DOHH2 (cell line): Measurements from ENCODE around the gene VSIG2.
A peak's percentile ranks its signal among the peaks of the same experiment; 100 is the strongest.

Experiments used
- H3F3A ChIP-seq: fragments of 200-600 bp; sonication (generic), shearing (Covaris generic); 2 replicates; pipeline ENCODE4 v1.6.0; 2016; ENCODE audit warnings: antibody characterized with exemption, mild to moderate bottlenecking; ENCODE audit not compliant: control insufficient read depth, insufficient read depth
- H3K27ac ChIP-seq: fragments of 200-600 bp; sonication (generic); 2 replicates; pipeline ENCODE4 v1.5.1; 2014; ENCODE audit warnings: low read depth, mild to moderate bottlenecking, low read length, moderate library complexity
- H3K27me3 ChIP-seq: fragments of 200-600 bp; sonication (generic); 2 replicates; pipeline ENCODE4 v1.6.1; 2014; ENCODE audit warnings: mild to moderate bottlenecking, low read length, mixed read lengths; ENCODE audit not compliant: control insufficient read depth
- H3K36me3 ChIP-seq: fragments of 200-600 bp; sonication (generic); 2 replicates; pipeline ENCODE4 v1.6.1; 2014; ENCODE audit warnings: mild to moderate bottlenecking, low read length, moderate library complexity, mixed read lengths; ENCODE audit not compliant: control insufficient read depth
- H3K4me1 ChIP-seq: fragments of 200-600 bp; sonication (generic); 2 replicates; pipeline ENCODE4 v1.6.1; 2014; ENCODE audit warnings: mild to moderate bottlenecking, low read length, mixed read lengths; ENCODE audit not compliant: control insufficient read depth
- H3K4me2 ChIP-seq: fragments of 200-600 bp; sonication (generic); 2 replicates; pipeline ENCODE4 v1.6.0; 2014; ENCODE audit warnings: mild to moderate bottlenecking, low read length, moderate library complexity
- H3K4me3 ChIP-seq: fragments of 200-600 bp; sonication (generic); 2 replicates; pipeline ENCODE4 v1.5.1; 2014; ENCODE audit warnings: mild to moderate bottlenecking, low read length, mixed read lengths
- H3K79me2 ChIP-seq: fragments of 200-600 bp; sonication (generic); 2 replicates; pipeline ENCODE4 v1.6.1; 2014; ENCODE audit warnings: mild to moderate bottlenecking, low read length, mixed read lengths; ENCODE audit not compliant: control insufficient read depth
- H3K9me2 ChIP-seq: fragments of 200-600 bp; sonication (generic); replicated peaks from 2 replicates; pipeline ENCODE4 v1.6.1; 2014; ENCODE audit warnings: mild to moderate bottlenecking, low read length, mixed read lengths; ENCODE audit not compliant: control insufficient read depth
- H3K9me3 ChIP-seq: fragments of 200-600 bp; sonication (generic); 2 replicates; pipeline ENCODE4 v1.6.1; 2014; ENCODE audit warnings: antibody characterized with exemption, low read length, mixed read lengths; ENCODE audit not compliant: control insufficient read depth, insufficient read depth
- H4K20me1 ChIP-seq: fragments of 200-600 bp; sonication (generic); 2 replicates; pipeline ENCODE4 v1.6.0; 2014; ENCODE audit warnings: low read depth, mild to moderate bottlenecking, antibody characterized with exemption, low read length, moderate library complexity; ENCODE audit not compliant: control insufficient read depth, insufficient read depth
- CTCF ChIP-seq: fragments of 200-600 bp; sonication (generic); IDR thresholded peaks from one replicate; pipeline ENCODE4 v1.5.1; 2014; ENCODE audit warnings: antibody characterized with exemption, mild to moderate bottlenecking, low read depth, low read length; ENCODE audit not compliant: poor library complexity, severe bottlenecking
- EZH2phosphoT487 ChIP-seq: fragments of 200-600 bp; sonication (generic); IDR thresholded peaks from 2 replicates; pipeline ENCODE4 v1.6.1; 2017; ENCODE audit warnings: borderline replicate concordance, mild to moderate bottlenecking, antibody characterized with exemption, low read length, moderate library complexity, mixed read lengths

Gene VSIG2

GRCh38 chr11:124748100-124748418, 4.0 kb downstream of the VSIG2 start:
- H3K4me3 ChIP-seq = no peak overlapping the region
- H4K20me1 ChIP-seq = no peaks in the 10 kb centered on the region
- no peaks in the 10 kb centered on the region for H3K9me2 ChIP-seq
- TF ChIP-seq EZH2phosphoT487 (no peak), CTCF (no peak)
- H3F3A ChIP-seq = peaks cover 7% of the 10 kb centered on the region; the same call in 1 of the 2 replicates
- peaks cover 3% of the 10 kb centered on the region; the same call in 1 of the 2 replicates for H3K27me3 ChIP-seq
- H3K4me1 ChIP-seq = peaks cover 32% of the 10 kb centered on the region
- H3K9me3 ChIP-seq = no peaks in the 10 kb centered on the region
- H3K36me3 ChIP-seq = no peaks in the 10 kb centered on the region
- no peak overlapping the region for H3K4me2 ChIP-seq
- H3K27ac ChIP-seq = no peak overlapping the region
- no peaks in the 10 kb centered on the region for H3K79me2 ChIP-seq

GRCh38 chr11:124747406-124748099, 4.5 kb downstream of the VSIG2 start:
- Histone ChIP-seq H3K36me3 (no peaks in the 10 kb centered on the region), H3K9me2 (no peaks in the 10 kb centered on the region), H3K4me1 (peaks cover 32% of the 10 kb centered on the region), H3K27ac (no peak overlapping the region), H4K20me1 (no peaks in the 10 kb centered on the region), H3F3A (peaks cover 7% of the 10 kb centered on the region; the same call in 1 of the 2 replicates), H3K27me3 (peaks cover 3% of the 10 kb centered on the region; the same call in 1 of the 2 replicates), H3K4me3 (peak overlapping the region; percentile 85), H3K79me2 (no peaks in the 10 kb centered on the region; the same call in 1 of the 2 replicates), H3K9me3 (no peaks in the 10 kb centered on the region), H3K4me2 (peak overlapping the region; percentile 100)
- TF ChIP-seq EZH2phosphoT487 = no peak
- TF ChIP-seq CTCF = no peak

- H3K79me2 ChIP-seq = peaks cover 4% of the 10 kb centered on the region; the same call in 1 of the 2 replicates
- peaks cover 37% of the 10 kb centered on the region for H3K4me1 ChIP-seq
- peak overlapping the region; percentile 85 for H3K4me3 ChIP-seq
- peak overlapping the region; percentile 100 for H3K4me2 ChIP-seq
- H3K27me3 ChIP-seq = peaks cover 3% of the 10 kb centered on the region; the same call in 1 of the 2 replicates
- H4K20me1 ChIP-seq = no peaks in the 10 kb centered on the region
- H3K9me2 ChIP-seq = no peaks in the 10 kb centered on the region
- no peaks in the 10 kb centered on the region for H3K9me3 ChIP-seq
- peak overlapping the region; percentile 47 for H3K27ac ChIP-seq
- TF ChIP-seq EZH2phosphoT487 (no peak), CTCF (peak; percentile 90)
- H3F3A ChIP-seq = peaks cover 7% of the 10 kb centered on the region; the same call in 1 of the 2 replicates
- H3K36me3 ChIP-seq = no peaks in the 10 kb centered on the region
Measured at GRCh38 chr11:124746621-124747243, 5.3 kb downstream of the VSIG2 start.
